Measurements from ENCODE around the gene CHTF18.

- TF ChIP-seq CTCF (IDR thresholded peaks at IDR 0.05) (no peak), POLR2A (IDR thresholded peaks at IDR 0.05) (no peak)
Measured at GRCh38 chr16:804193-805048, 16.0 kb downstream of the CHTF18 start.
